H9 (cell line): Measurements from ENCODE around the gene TMEM135. TPM values are rescaled to one million over a fixed set of nuclear protein-coding genes. Genes with fewer than 3 reads are reported as not detected.

Experiments used
- DNase-seq: peaks from one replicate; pipeline ENCODE4 v3.0.0-alpha.2; 2017
- H2AFZ ChIP-seq: one replicate; pipeline ENCODE4 v1.6.1; 2013; ENCODE audit warnings: mild to moderate bottlenecking, low read length, control low read depth, moderate library complexity
- H2AK5ac ChIP-seq: 2 replicates; pipeline ENCODE4 v1.6.1; 2013; ENCODE audit warnings: low read length, control low read depth, mixed read lengths; ENCODE audit not compliant: insufficient read length
- H2BK120ac ChIP-seq: one replicate; pipeline ENCODE4 v1.6.1; 2013; ENCODE audit warnings: low read depth, mild to moderate bottlenecking, low read length, control low read depth, inconsistent platforms; ENCODE audit not compliant: poor library complexity, severe bottlenecking
- H2BK12ac ChIP-seq: 2 replicates; pipeline ENCODE4 v1.6.1; 2013; ENCODE audit warnings: low read length, control low read depth, mixed read lengths, low read depth; ENCODE audit not compliant: insufficient read length
- H2BK15ac ChIP-seq: 2 replicates; pipeline ENCODE4 v1.6.1; 2013; ENCODE audit warnings: low read depth, low read length, control low read depth
- H2BK20ac ChIP-seq: one replicate; pipeline ENCODE4 v1.6.1; 2013; ENCODE audit warnings: low read depth, mild to moderate bottlenecking, low read length, control low read depth, inconsistent platforms; ENCODE audit not compliant: poor library complexity, severe bottlenecking
- H2BK5ac ChIP-seq: 2 replicates; pipeline ENCODE4 v1.6.1; 2013; ENCODE audit warnings: low read length, control low read depth, mixed read lengths; ENCODE audit not compliant: insufficient read length
- H3K14ac ChIP-seq: 2 replicates; pipeline ENCODE4 v1.6.1; 2013; ENCODE audit warnings: low read length, control low read depth; ENCODE audit not compliant: insufficient read depth
- H3K18ac ChIP-seq: 2 replicates; pipeline ENCODE4 v1.6.1; 2013; ENCODE audit warnings: low read depth, mild to moderate bottlenecking, mixed read lengths, low read length, control low read depth; ENCODE audit not compliant: insufficient read length
- H3K23ac ChIP-seq: 2 replicates; pipeline ENCODE4 v1.6.1; 2013; ENCODE audit warnings: low read length, control low read depth, mixed read lengths, low read depth; ENCODE audit not compliant: insufficient read length
- H3K23me2 ChIP-seq: 2 replicates; pipeline ENCODE4 v1.6.1; 2013; ENCODE audit warnings: low read depth, mild to moderate bottlenecking, mixed read lengths, low read length, control low read depth; ENCODE audit not compliant: insufficient read length, poor library complexity, severe bottlenecking
- H3K27ac ChIP-seq: 2 replicates; pipeline ENCODE4 v1.5.1; 2013; ENCODE audit warnings: low read length, control low read depth, mixed read lengths, low read depth; ENCODE audit not compliant: insufficient read length
- H3K27me3 ChIP-seq: 2 replicates; pipeline ENCODE4 v1.6.1; 2013; ENCODE audit warnings: low read length, control low read depth, inconsistent platforms; ENCODE audit not compliant: insufficient read depth
- H3K4ac ChIP-seq: 2 replicates; pipeline ENCODE4 v1.6.1; 2013; ENCODE audit warnings: low read depth, mild to moderate bottlenecking, control low read depth, inconsistent platforms, low read length, moderate library complexity
- H3K4me1 ChIP-seq: 2 replicates; pipeline ENCODE4 v1.6.1; 2013; ENCODE audit warnings: low read length, control low read depth, inconsistent platforms; ENCODE audit not compliant: insufficient read depth
- H3K4me2 ChIP-seq: 2 replicates; pipeline ENCODE4 v1.6.1; 2013; ENCODE audit warnings: low read length, control low read depth, mixed read lengths; ENCODE audit not compliant: insufficient read length, insufficient read depth
- H3K56ac ChIP-seq: 2 replicates; pipeline ENCODE4 v1.6.1; 2013; ENCODE audit warnings: low read depth, mild to moderate bottlenecking, mixed read lengths, low read length, control low read depth; ENCODE audit not compliant: insufficient read length
- H3K79me1 ChIP-seq: 2 replicates; pipeline ENCODE4 v1.6.1; 2013; ENCODE audit warnings: low read depth, mild to moderate bottlenecking, moderate library complexity, low read length, control low read depth, inconsistent platforms; ENCODE audit not compliant: insufficient read depth, poor library complexity, severe bottlenecking
- H3K79me2 ChIP-seq: 2 replicates; pipeline ENCODE4 v1.6.1; 2013; ENCODE audit warnings: low read length, control low read depth, inconsistent platforms; ENCODE audit not compliant: insufficient read depth
- H3K9ac ChIP-seq: 2 replicates; pipeline ENCODE4 v1.6.1; 2013; ENCODE audit warnings: low read length, control low read depth, mixed read lengths; ENCODE audit not compliant: insufficient read length; ENCODE audit errors: extremely low read depth
- H3K9me3 ChIP-seq: one replicate; pipeline ENCODE4 v1.6.1; 2013; ENCODE audit warnings: low read depth, low read length, inconsistent platforms; ENCODE audit not compliant: control insufficient read depth
- H3T11ph ChIP-seq: one replicate; pipeline ENCODE4 v1.6.1; 2013; ENCODE audit warnings: mild to moderate bottlenecking, low read length, control low read depth, inconsistent platforms
- H4K20me1 ChIP-seq: one replicate; pipeline ENCODE4 v1.6.1; 2013; ENCODE audit not compliant: control insufficient read depth, insufficient read length, insufficient read depth
- H4K5ac ChIP-seq: 2 replicates; pipeline ENCODE4 v1.6.1; 2013; ENCODE audit warnings: low read depth, mild to moderate bottlenecking, mixed read lengths, low read length, control low read depth; ENCODE audit not compliant: insufficient read length
- H4K8ac ChIP-seq: replicated peaks from 2 replicates; pipeline ENCODE4 v1.6.1; 2013; ENCODE audit warnings: low read length, control low read depth, mixed read lengths, low read depth; ENCODE audit not compliant: insufficient read length
- H4K91ac ChIP-seq: 2 replicates; pipeline ENCODE4 v1.6.1; 2013; ENCODE audit warnings: low read depth, mild to moderate bottlenecking, moderate library complexity, mixed read lengths, low read length, control low read depth; ENCODE audit not compliant: insufficient read length
- H3K27ac Mint-ChIP-seq, 3 experiments: 2 replicates in 2 of 3; 3 replicates in 1 of 3; pipeline ENCODE4 v1.8.0; 2020 to 2021; ENCODE audit warnings: mixed read lengths in 3 of 3, mild to moderate bottlenecking in 1 of 3, moderate library complexity in 1 of 3
- H3K27me3 Mint-ChIP-seq: 2 replicates; pipeline ENCODE4 v1.8.0; 2021; ENCODE audit warnings: low read depth, mild to moderate bottlenecking, moderate library complexity, mixed read lengths
- H3K36me3 Mint-ChIP-seq, 3 experiments: 2 replicates in 2 of 3; 3 replicates in 1 of 3; pipeline ENCODE4 v1.8.0; 2020 to 2021; ENCODE audit warnings: low read depth in 3 of 3, mixed read lengths in 3 of 3; ENCODE audit not compliant: insufficient read depth in 1 of 3
- H3K4me1 Mint-ChIP-seq, 2 experiments: 2 replicates each; pipeline ENCODE4 v1.8.0; 2020; ENCODE audit warnings: mixed read lengths in 2 of 2
- H3K4me3 Mint-ChIP-seq, 2 experiments: 2 replicates in 1 of 2; 3 replicates in 1 of 2; pipeline ENCODE4 v1.8.0; 2020 to 2021; ENCODE audit warnings: mild to moderate bottlenecking in 2 of 2, mixed read lengths in 2 of 2, moderate library complexity in 1 of 2
- H3K9me3 Mint-ChIP-seq, 2 experiments: 2 replicates in 1 of 2; 3 replicates in 1 of 2; pipeline ENCODE4 v1.8.0; 2020; ENCODE audit warnings: mild to moderate bottlenecking in 2 of 2, mixed read lengths in 2 of 2, moderate library complexity in 1 of 2
- WGBS: extraction: QIAGEN DNeasy Blood & Tissue Kit; methylation state at CpG from one replicate; pipeline ENCODE4 v1.1.7; 2013; ENCODE audit warnings: missing lambda C conversion rate, low lambda C conversion rate, mixed read lengths; ENCODE audit not compliant: insufficient read length; ENCODE audit errors: extremely low coverage; 5-methylcytosine and 5-hydroxymethylcytosine counted together
- total RNA-seq: library from RNA; stranded (reverse); gene quantifications from 2 replicates; pipeline ENCODE4 v1.2.1, GENCODE V29; 2021
- TF ChIP-seq, protein P1 (sequence below): fragments of 200-600 bp; sonication (generic); conservative IDR thresholded peaks from 3 replicates; pipeline ENCODE4 v1.8.0; 2021; ENCODE audit warnings: antibody characterized with exemption, mild to moderate bottlenecking

Gene TMEM135
- total RNA-seq, 1 experiment from 2014 or later, result 25.2 TPM

- Histone ChIP-seq H3K79me1 (no peaks in the 10 kb centered on the region), H3K9me3 (no peaks in the 10 kb centered on the region), H2BK20ac (no peak overlapping the region), H3K9ac (no peak overlapping the region), H2BK12ac (no peak overlapping the region), H4K8ac (no peak overlapping the region), H3K14ac (no peak overlapping the region), H3K23me2 (no peaks in the 10 kb centered on the region), H2BK15ac (no peak overlapping the region), H3T11ph (no peak overlapping the region), H3K4me1 (no peaks in the 10 kb centered on the region), H2BK120ac (no peak overlapping the region), H3K23ac (no peak overlapping the region), H3K18ac (no peak overlapping the region), H2AFZ (no peak overlapping the region), H3K4me2 (no peak overlapping the region), H3K56ac (no peak overlapping the region), H3K27ac (no peak overlapping the region), H3K4ac (no peak overlapping the region), H2BK5ac (no peak overlapping the region), H3K27me3 (no peaks in the 10 kb centered on the region), H4K5ac (no peak overlapping the region), H2AK5ac (no peak overlapping the region), H4K91ac (no peak overlapping the region), H4K20me1 (no peaks in the 10 kb centered on the region), H3K79me2 (no peaks in the 10 kb centered on the region)
- Mint-ChIP-seq H3K27ac (no peak overlapping the region), H3K4me1 (peaks cover 3% of the 10 kb centered on the region in 2 experiments), H3K36me3 (no peaks in the 10 kb centered on the region), H3K9me3 (no peaks in the 10 kb centered on the region), H3K27me3 (no peaks in the 10 kb centered on the region; the same call in 1 of the 2 replicates), H3K4me3 (no peak overlapping the region)
- no peak for DNase-seq
- no CpG with 5 or more reads among the region's 1 CpG for WGBS
- TF ChIP-seq, protein P1, sequence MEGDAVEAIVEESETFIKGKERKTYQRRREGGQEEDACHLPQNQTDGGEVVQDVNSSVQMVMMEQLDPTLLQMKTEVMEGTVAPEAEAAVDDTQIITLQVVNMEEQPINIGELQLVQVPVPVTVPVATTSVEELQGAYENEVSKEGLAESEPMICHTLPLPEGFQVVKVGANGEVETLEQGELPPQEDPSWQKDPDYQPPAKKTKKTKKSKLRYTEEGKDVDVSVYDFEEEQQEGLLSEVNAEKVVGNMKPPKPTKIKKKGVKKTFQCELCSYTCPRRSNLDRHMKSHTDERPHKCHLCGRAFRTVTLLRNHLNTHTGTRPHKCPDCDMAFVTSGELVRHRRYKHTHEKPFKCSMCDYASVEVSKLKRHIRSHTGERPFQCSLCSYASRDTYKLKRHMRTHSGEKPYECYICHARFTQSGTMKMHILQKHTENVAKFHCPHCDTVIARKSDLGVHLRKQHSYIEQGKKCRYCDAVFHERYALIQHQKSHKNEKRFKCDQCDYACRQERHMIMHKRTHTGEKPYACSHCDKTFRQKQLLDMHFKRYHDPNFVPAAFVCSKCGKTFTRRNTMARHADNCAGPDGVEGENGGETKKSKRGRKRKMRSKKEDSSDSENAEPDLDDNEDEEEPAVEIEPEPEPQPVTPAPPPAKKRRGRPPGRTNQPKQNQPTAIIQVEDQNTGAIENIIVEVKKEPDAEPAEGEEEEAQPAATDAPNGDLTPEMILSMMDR, result no peak
Measured at GRCh38 chr11:87224486-87224885, 186.8 kb downstream of the TMEM135 start.
